ENCODE data around the gene RAD51B.
A peak's percentile ranks its signal among the peaks of the same experiment; 100 is the strongest.

The RAD51B gene

GRCh38 chr14:68501614-68502052 lies 682.1 kb downstream of the RAD51B start:
- TF ChIP-seq CTCF (IDR thresholded peaks at IDR 0.05), result no peak
- no peaks in the 10 kb centered on the region for H3K27me3 ChIP-seq (ENCODE audit: control insufficient read depth, insufficient read depth, low read length)
- H3K4me1 ChIP-seq, result peaks cover 21% of the 10 kb centered on the region
- H3K4me2 ChIP-seq (ENCODE audit: low read length), result peak overlapping the region; percentile 24
- H3K27ac ChIP-seq, result peak overlapping the region; percentile 50
- no peak overlapping the region for H3K9ac ChIP-seq
- peak overlapping the region; percentile 63 for H2AFZ ChIP-seq
- H3K79me2 ChIP-seq, result no peaks in the 10 kb centered on the region
- H3K9me3 ChIP-seq (ENCODE audit: control insufficient read depth, low read length), result no peaks in the 10 kb centered on the region
- H3K4me3 ChIP-seq (ENCODE audit: low read depth, low read length), result no peak overlapping the region
- H3K36me3 ChIP-seq (ENCODE audit: control insufficient read depth, insufficient read depth, low read length), result no peaks in the 10 kb centered on the region

- no peak overlapping the region for H3K4me3 ChIP-seq (ENCODE audit: low read depth, low read length)
- TF ChIP-seq CTCF (IDR thresholded peaks at IDR 0.05), result no peak
- H3K9ac ChIP-seq, result no peak overlapping the region
- H3K4me1 ChIP-seq, result peaks cover 21% of the 10 kb centered on the region
- H3K27me3 ChIP-seq (ENCODE audit: control insufficient read depth, insufficient read depth, low read length), result no peaks in the 10 kb centered on the region
- H3K36me3 ChIP-seq (ENCODE audit: control insufficient read depth, insufficient read depth, low read length), result no peaks in the 10 kb centered on the region
- H2AFZ ChIP-seq, result peak overlapping the region; percentile 63
- no peak overlapping the region for H3K4me2 ChIP-seq (ENCODE audit: low read length)
- peak overlapping the region; percentile 50 for H3K27ac ChIP-seq
- no peaks in the 10 kb centered on the region for H3K9me3 ChIP-seq (ENCODE audit: control insufficient read depth, low read length)
- H3K79me2 ChIP-seq, result no peaks in the 10 kb centered on the region
Observed at GRCh38 chr14:68502230-68502629, 682.7 kb downstream of the RAD51B start.

GRCh38 chr14:68503186-68503825 lies 683.7 kb downstream of the RAD51B start:
- no peak overlapping the region for H3K9ac ChIP-seq
- peak overlapping the region; percentile 41 for H2AFZ ChIP-seq
- TF ChIP-seq CTCF (IDR thresholded peaks at IDR 0.05), result no peak
- no peaks in the 10 kb centered on the region for H3K36me3 ChIP-seq (ENCODE audit: control insufficient read depth, insufficient read depth, low read length)
- H3K9me3 ChIP-seq (ENCODE audit: control insufficient read depth, low read length), result no peaks in the 10 kb centered on the region
- H3K4me1 ChIP-seq, result peaks cover 21% of the 10 kb centered on the region
- no peak overlapping the region for H3K4me2 ChIP-seq (ENCODE audit: low read length)
- no peak overlapping the region for H3K4me3 ChIP-seq (ENCODE audit: low read depth, low read length)
- H3K79me2 ChIP-seq, result no peaks in the 10 kb centered on the region
- no peaks in the 10 kb centered on the region for H3K27me3 ChIP-seq (ENCODE audit: control insufficient read depth, insufficient read depth, low read length)
- no peak overlapping the region for H3K27ac ChIP-seq

- Histone ChIP-seq H3K79me2 (no peaks in the 10 kb centered on the region), H3K27me3 (ENCODE audit: control insufficient read depth, insufficient read depth, low read length) (no peaks in the 10 kb centered on the region), H2AFZ (no peak overlapping the region), H3K4me3 (ENCODE audit: low read depth, low read length) (no peak overlapping the region), H3K36me3 (ENCODE audit: control insufficient read depth, insufficient read depth, low read length) (no peaks in the 10 kb centered on the region), H3K9me3 (ENCODE audit: control insufficient read depth, low read length) (no peaks in the 10 kb centered on the region), H3K4me1 (peaks cover 24% of the 10 kb centered on the region), H3K4me2 (ENCODE audit: low read length) (no peak overlapping the region), H3K27ac (no peak overlapping the region), H3K9ac (no peak overlapping the region)
- TF ChIP-seq CTCF (IDR thresholded peaks at IDR 0.05), result no peak
Observed at GRCh38 chr14:68504861-68505260, 685.3 kb downstream of the RAD51B start.

- no peaks in the 10 kb centered on the region for H3K36me3 ChIP-seq (ENCODE audit: control insufficient read depth, insufficient read depth, low read length)
- no peaks in the 10 kb centered on the region for H3K79me2 ChIP-seq
- peaks cover 23% of the 10 kb centered on the region for H3K4me1 ChIP-seq
- H2AFZ ChIP-seq, result no peak overlapping the region
- H3K27me3 ChIP-seq (ENCODE audit: control insufficient read depth, insufficient read depth, low read length), result no peaks in the 10 kb centered on the region
- TF ChIP-seq CTCF (IDR thresholded peaks at IDR 0.05), result no peak
- H3K27ac ChIP-seq, result no peak overlapping the region
- H3K9me3 ChIP-seq (ENCODE audit: control insufficient read depth, low read length), result no peaks in the 10 kb centered on the region
- no peak overlapping the region for H3K4me2 ChIP-seq (ENCODE audit: low read length)
- H3K4me3 ChIP-seq (ENCODE audit: low read depth, low read length), result no peak overlapping the region
- H3K9ac ChIP-seq, result no peak overlapping the region
Observed at GRCh38 chr14:68506021-68506644, 686.6 kb downstream of the RAD51B start.

Measured in parathyroid adenoma (tissue), 2 donors.